IPS-NIHi7 (cell line): ENCODE data around the gene BTBD1.

Experiments
- DNase-seq: peaks from one replicate; pipeline ENCODE4 v3.0.0; 2012; ENCODE audit warnings: mixed read lengths; ENCODE audit errors: extremely low spot score

Gene BTBD1

GRCh38 chr15:83066734-83067637 lies at the start of gene BTBD1:
Gene BTBD1, minus strand, starts transcription at chr15:83067252. Its CDS starts 101 bp downstream, at chr15:83067151.
- peak; percentile 97 for DNase-seq

DNA sequence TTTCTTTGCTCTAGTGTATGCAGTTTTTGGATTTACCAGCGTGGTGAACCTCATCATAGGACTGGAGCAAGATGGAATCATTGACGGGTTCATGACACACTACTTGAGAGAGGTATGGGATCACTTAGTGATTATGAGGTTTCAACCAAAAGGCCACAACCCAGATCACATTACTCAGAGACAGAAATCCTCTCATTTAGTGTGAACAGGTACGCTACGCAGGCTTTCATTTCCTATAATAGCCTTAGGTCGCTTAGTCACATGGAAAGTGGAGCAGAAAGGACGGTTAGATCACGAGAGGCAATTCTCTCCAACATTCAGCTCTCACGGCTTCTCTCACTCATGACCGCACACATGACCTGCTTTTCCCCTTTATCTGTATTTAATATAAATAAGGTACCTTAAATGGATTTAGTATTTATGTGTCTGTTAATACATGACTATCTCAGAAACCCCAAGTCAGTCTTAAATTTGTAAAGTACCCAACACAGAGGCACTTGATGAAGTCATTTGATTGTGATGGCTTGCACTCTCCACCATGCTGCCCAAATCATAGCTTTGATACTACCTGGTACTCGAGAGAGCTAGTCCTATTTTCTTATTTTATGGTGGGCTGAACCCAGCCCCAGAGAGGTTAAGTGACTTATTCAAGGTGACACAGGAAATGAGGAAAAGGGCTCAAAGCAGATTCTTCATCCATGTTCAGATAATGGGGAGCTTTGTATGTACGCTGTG lies 48.9 kb upstream of the BTBD1 start:
- no peak for DNase-seq

DNA sequence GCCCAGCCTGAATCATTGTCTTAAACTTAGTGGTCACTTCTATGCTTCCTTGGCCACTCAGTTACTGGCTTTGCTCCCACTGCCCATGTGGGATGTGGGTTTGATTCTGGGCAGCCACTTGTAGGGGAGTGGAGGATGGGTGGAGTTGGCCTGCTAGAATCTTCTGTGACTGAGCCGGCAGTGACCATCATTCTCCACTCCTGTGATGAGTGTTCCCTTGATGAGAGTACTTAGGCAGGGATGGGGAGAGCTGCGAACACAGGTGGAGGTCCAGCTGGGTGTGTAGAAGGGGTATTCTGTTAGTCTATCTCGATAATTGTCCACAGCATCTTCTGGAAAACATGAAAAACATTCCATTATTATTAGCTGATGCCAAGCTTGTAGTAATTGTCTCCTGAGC lies 48.4 kb upstream of the BTBD1 start:
- no peak for DNase-seq

DNA sequence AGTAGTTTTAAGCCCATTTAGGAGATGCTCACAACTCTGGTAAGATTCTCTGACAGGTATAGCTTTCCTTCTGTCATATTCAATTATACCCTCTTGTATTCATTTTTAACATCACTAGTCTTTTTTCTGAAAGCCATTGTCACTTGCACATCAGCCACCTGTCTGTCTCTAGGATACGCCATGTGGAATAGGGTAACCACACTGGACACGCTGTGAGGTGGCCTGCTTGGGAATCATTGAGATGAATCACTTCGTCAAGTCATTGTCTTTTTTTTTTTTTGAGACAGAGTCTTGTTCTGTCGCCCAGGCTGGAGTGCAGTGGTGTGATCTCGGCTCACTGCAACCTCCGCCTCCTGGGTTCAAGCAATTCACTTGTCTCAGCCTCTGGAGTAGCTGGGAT lies 47.8 kb upstream of the BTBD1 start:
- DNase-seq: no peak

- DNase-seq: no peak
Measured at GRCh38 chr15:83113881-83114674, 47.0 kb upstream of the BTBD1 start.

GRCh38 chr15:83112956-83113299 lies 45.9 kb upstream of the BTBD1 start:
- DNase-seq: no peak

GRCh38 chr15:83112233-83112955 lies 45.3 kb upstream of the BTBD1 start:
- no peak for DNase-seq

DNA sequence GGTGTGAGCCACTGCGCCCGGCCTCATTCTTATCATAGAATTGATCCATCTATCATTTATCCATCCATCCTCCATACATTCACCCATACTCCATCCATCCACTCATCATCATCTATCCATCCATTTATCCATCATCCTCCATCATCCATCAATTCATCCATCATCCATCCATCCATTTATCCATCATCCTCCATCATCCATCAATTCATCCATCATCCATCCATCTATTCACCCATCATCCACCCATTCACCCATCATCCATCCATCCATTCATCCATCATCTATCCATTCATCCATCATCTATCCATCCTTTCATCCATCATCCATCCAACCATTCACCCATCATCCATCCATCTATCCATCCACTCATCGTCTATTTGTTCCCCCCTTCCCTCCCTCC lies 44.1 kb upstream of the BTBD1 start:
- no peak for DNase-seq

DNA sequence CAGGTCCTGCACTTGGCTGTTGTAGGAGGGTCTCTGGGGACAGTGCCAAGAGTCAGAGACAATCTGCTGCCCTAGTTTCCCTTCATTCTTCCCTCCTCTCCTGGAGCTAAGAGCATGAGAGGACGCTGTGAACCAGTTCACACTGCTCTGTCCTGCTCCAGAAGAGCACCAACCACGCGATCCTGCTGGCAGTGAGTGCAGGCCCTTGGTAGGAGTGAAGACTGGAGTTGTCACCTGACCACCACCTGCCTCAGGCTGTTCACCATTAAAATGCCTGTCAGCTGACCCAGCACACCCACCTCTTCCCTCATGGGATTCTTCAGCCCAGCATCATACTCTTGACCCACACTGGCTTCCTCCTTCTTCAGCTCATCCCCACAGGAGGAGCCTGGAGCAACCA lies 43.3 kb upstream of the BTBD1 start:
- no peak for DNase-seq

DNA sequence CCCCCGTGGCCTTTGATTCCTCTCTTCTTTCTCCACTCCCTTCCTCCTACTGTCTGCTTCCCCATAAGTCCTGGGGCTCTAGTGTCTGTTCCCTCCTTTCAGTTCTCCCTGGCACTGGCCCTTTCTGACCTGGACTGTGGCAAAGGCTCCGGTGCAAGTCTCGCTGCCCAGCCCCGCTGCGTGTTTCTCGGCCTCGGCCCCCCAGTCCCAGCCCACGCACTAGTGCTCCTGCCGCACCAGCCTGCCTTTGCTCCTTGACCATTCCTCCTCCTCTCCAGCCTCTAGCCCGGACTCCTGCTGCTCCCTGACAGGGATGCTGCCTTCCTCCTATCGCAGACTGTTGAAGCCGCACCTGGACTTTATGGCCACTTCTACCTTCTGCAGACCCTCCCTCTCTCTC lies 42.5 kb upstream of the BTBD1 start:
- no peak for DNase-seq

- DNase-seq: no peak
Measured at GRCh38 chr15:83108266-83109219, 41.5 kb upstream of the BTBD1 start.

- no peak for DNase-seq
Measured at GRCh38 chr15:83107841-83108181, 40.8 kb upstream of the BTBD1 start.

GRCh38 chr15:83106994-83107840 lies 40.2 kb upstream of the BTBD1 start, which contains the start of gene TM6SF1:
Gene TM6SF1, plus strand, starts transcription at chr15:83107645. Its CDS starts 36 bp downstream, at chr15:83107681.
- DNase-seq: peak; percentile 36

DNA sequence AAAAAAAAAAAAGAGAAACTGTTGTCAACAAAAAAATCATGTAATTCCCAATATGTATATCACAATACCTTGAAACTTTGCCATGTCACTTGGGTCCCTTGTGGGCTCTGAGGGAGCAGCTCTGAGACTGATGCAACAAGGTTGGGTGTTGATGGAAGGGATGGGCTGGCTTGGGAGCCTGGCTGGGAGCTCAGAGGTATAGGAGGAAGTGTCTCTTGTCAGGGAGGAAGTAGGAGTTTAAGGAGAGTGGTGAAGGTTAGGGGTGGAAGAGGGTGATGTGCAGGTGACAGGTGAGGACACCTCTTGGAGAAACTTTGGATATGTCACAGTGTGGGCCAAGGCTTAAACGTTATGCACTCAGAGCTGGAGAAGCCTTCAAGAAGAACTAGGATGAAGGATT lies 38.4 kb upstream of the BTBD1 start:
- no peak for DNase-seq

- no peak for DNase-seq
Measured at GRCh38 chr15:83104141-83104540, 37.1 kb upstream of the BTBD1 start.

DNA sequence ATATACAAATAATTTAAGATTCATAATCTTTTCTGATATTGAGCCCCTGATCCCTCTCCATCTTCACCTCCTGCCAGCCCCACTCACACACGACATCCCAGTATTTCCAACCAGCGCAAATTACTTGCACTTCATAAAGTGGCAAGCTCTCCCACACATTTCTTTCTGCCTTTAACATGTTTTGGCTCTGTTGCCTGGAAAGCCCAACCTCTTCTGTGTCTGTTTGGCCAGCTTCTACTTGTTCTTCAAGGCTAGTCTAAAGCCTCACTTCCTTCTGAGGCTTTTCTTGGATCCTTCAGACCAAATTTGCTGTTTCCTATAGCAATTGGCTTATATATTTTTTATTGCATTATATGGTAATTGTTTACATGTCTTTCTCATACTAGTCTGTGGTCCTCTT lies 35.3 kb upstream of the BTBD1 start:
- DNase-seq: no peak

- DNase-seq: no peak
Measured at GRCh38 chr15:83100097-83100646, 33.1 kb upstream of the BTBD1 start.

DNA sequence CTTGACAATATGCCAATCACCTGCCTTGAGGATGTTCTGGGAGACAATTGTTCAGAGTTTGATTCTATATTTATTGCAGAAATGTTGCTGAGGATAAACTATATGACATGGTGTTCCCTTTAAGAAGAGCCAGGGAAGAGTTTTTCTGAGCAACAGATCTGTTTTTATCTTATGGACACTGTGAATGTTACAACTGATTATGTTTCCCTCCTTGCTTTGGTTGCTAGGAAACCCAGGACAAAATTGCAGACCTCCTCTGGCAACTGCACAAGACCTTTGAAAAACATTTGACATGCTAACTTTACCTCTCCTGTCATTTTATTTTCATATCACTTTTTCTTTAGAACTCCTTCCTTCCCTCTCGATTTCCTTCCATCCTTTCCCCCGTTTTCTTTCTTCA lies 32.2 kb upstream of the BTBD1 start:
- DNase-seq: no peak

DNA sequence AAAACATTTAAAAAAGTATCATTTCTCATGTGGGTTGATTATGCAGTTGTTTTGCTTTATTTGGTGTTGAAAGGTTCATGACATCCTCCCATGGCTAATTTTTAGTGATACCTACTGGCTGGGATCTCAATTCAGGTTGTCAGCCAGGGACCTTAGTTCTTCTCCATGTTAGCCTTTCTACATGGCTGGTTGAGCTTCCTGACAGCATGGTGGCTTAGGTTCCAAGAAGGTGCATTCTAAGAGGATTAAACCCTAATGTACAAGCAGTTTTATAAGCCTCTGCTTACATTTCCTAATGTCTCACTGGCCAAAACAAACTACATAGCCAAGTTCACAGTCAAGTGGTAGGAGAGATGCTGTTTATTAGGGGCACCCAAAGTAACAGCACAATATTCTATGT lies 31.0 kb upstream of the BTBD1 start:
- DNase-seq: no peak
